DND-41 (cell line): Measurements from ENCODE around the gene PLPPR2.

Experiments used
- ATAC-seq: fragments of 200-7000 bp; cut with Tn5 transposase; 3 replicates; pipeline ENCODE4 v1.9.1; 2021; ENCODE audit warnings: low read depth; ENCODE audit not compliant: insufficient read depth
- DNase-seq: peaks from one replicate; pipeline ENCODE4 v3.0.0-alpha.2; 2020
- H2AFZ ChIP-seq: 2 replicates; pipeline ENCODE4 v1.6.0; 2012; ENCODE audit warnings: low read depth, low read length
- H3K27ac ChIP-seq: 2 replicates; pipeline ENCODE4 v1.5.1; 2012; ENCODE audit warnings: low read length, inconsistent platforms
- H3K27me3 ChIP-seq: fragments of 200-600 bp; sonication (generic); 2 replicates; pipeline ENCODE4 v1.6.0; 2012; ENCODE audit warnings: low read length, mild to moderate bottlenecking, inconsistent platforms; ENCODE audit not compliant: insufficient read depth, poor library complexity
- H3K36me3 ChIP-seq: 2 replicates; pipeline ENCODE4 v1.5.1; 2012; ENCODE audit warnings: low read length, inconsistent platforms; ENCODE audit not compliant: insufficient read depth
- H3K4me1 ChIP-seq: 2 replicates; pipeline ENCODE4 v1.5.1; 2012; ENCODE audit warnings: mild to moderate bottlenecking, low read length; ENCODE audit not compliant: insufficient read depth
- H3K4me2 ChIP-seq: 2 replicates; pipeline ENCODE4 v1.6.0; 2012; ENCODE audit warnings: mild to moderate bottlenecking, moderate library complexity, low read length, inconsistent platforms; ENCODE audit not compliant: insufficient read depth
- H3K4me3 ChIP-seq, 2 experiments: fragments of 200-600 bp in 1 of 2; shearing (Covaris generic) in 1 of 2; 2 replicates each; pipeline ENCODE4 v1.5.1; 2012 to 2016; ENCODE audit warnings: inconsistent platforms in 2 of 2, low read length in 2 of 2, mild to moderate bottlenecking in 2 of 2, low read depth in 1 of 2, moderate library complexity in 1 of 2
- H3K79me2 ChIP-seq: 2 replicates; pipeline ENCODE4 v1.6.0; 2012; ENCODE audit warnings: low read length, inconsistent platforms; ENCODE audit not compliant: insufficient read depth
- H3K9ac ChIP-seq: 2 replicates; pipeline ENCODE4 v1.6.0; 2012; ENCODE audit warnings: low read depth, mild to moderate bottlenecking, inconsistent platforms, low read length, moderate library complexity
- H3K9me3 ChIP-seq: 2 replicates; pipeline ENCODE4 v1.5.1; 2012; ENCODE audit warnings: low read length, moderate library complexity, mild to moderate bottlenecking, inconsistent platforms; ENCODE audit not compliant: insufficient read depth, severe bottlenecking
- H4K20me1 ChIP-seq: 2 replicates; pipeline ENCODE4 v1.6.0; 2012; ENCODE audit warnings: low read length; ENCODE audit not compliant: insufficient read depth
- EZH2 ChIP-seq: IDR thresholded peaks from 3 replicates; pipeline ENCODE4 v1.6.1; 2012; ENCODE audit warnings: borderline replicate concordance, low read depth, mild to moderate bottlenecking, moderate library complexity, low read length, inconsistent platforms; ENCODE audit not compliant: severe bottlenecking
- TF ChIP-seq, protein P1 (sequence below): IDR thresholded peaks from 2 replicates; pipeline ENCODE4 v1.5.1; 2012; ENCODE audit warnings: borderline replicate concordance, low read length, moderate library complexity, mild to moderate bottlenecking; ENCODE audit not compliant: poor library complexity, severe bottlenecking; ENCODE audit errors: extremely low read depth

PLPPR2 gene

DNA sequence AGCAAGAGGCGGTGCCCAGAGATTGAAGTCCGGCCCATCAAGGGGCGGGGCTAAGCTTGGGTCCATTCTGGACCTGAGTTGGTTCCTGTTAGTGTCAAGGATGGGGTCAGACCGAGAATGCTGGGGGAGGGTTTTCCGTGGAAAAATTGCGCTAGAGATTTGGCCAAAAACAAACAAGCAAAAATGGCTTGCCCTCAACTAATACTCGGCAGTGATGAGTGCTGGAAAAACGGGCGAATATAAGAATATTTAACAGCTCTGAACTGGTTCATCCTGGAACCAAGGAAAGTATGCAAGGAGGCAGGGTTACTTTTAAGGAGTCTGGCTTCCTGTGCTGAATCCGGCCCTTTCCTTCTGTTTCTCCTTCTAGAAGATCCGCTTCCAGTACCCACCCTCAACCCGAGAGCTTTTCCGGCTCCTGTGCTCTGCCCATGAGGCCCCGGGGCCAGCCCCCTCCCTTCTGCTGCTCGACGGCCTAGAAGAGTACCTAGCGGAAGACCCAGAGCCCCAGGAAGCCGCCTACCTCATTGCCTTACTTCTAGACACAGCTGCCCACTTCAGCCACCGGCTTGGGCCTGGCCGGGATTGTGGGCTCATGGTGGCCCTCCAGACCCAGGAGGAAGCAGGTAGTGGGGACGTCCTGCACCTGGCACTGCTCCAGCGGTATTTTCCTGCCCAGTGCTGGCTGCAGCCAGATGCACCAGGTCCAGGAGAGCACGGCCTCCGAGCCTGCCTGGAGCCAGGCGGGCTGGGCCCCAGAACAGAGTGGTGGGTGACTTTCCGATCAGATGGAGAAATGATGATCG is 20.1 kb downstream of the PLPPR2 start:
- Histone ChIP-seq H3K27me3 (no peaks in the 10 kb centered on the region), H3K27ac (peak overlapping the region; percentile 94), H3K36me3 (peaks cover 19% of the 10 kb centered on the region), H3K9ac (peak overlapping the region; percentile 78), H3K79me2 (peaks cover 26% of the 10 kb centered on the region), H3K4me2 (peak overlapping the region; percentile 97), H4K20me1 (no peaks in the 10 kb centered on the region), H2AFZ (peak overlapping the region; percentile 64), H3K4me1 (peaks cover 55% of the 10 kb centered on the region), H3K4me3 (peak overlapping the region; percentile 25 to 73), H3K9me3 (no peaks in the 10 kb centered on the region)
- ATAC-seq (peak; percentile 62), DNase-seq (peak; percentile 91)
- TF ChIP-seq EZH2: no peak
- TF ChIP-seq, protein P1, sequence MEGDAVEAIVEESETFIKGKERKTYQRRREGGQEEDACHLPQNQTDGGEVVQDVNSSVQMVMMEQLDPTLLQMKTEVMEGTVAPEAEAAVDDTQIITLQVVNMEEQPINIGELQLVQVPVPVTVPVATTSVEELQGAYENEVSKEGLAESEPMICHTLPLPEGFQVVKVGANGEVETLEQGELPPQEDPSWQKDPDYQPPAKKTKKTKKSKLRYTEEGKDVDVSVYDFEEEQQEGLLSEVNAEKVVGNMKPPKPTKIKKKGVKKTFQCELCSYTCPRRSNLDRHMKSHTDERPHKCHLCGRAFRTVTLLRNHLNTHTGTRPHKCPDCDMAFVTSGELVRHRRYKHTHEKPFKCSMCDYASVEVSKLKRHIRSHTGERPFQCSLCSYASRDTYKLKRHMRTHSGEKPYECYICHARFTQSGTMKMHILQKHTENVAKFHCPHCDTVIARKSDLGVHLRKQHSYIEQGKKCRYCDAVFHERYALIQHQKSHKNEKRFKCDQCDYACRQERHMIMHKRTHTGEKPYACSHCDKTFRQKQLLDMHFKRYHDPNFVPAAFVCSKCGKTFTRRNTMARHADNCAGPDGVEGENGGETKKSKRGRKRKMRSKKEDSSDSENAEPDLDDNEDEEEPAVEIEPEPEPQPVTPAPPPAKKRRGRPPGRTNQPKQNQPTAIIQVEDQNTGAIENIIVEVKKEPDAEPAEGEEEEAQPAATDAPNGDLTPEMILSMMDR: no peak

DNA sequence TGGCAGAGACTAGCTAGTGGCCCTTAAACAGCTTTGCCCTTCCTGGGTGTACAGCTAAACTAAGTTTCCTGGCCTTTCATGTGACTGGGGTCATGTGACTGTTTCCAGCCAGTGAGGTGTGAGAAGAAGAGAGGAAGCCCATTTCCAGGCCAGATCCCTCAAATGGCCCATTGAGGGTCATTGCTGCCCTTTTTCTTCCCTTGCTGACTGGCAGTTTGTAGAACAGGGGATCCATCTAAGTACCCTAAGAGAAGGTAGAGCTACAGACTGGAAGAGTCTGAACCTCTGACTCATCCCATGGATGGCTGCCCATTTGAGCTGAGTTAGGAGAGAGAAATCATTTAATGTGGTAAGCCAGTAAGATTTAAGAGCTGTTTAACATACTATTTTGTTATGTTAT is 22.0 kb downstream of the PLPPR2 start:
- H4K20me1 ChIP-seq: no peaks in the 10 kb centered on the region
- H2AFZ ChIP-seq: peak overlapping the region; percentile 36
- H3K9ac ChIP-seq: 0 out of 2 replicates have a peak overlapping the region, but pooled peaks have one; percentile 18
- peak overlapping the region; percentile 65 for H3K27ac ChIP-seq
- no peak overlapping the region for H3K4me3 ChIP-seq
- H3K4me1 ChIP-seq: peaks cover 68% of the 10 kb centered on the region
- no peaks in the 10 kb centered on the region for H3K9me3 ChIP-seq
- ATAC-seq (no peak), DNase-seq (peak; percentile 39)
- no peak for TF ChIP-seq EZH2
- TF ChIP-seq, protein P1: no peak
- no peaks in the 10 kb centered on the region for H3K27me3 ChIP-seq
- H3K4me2 ChIP-seq: peak overlapping the region; percentile 97
- H3K79me2 ChIP-seq: peaks cover 30% of the 10 kb centered on the region
- peaks cover 19% of the 10 kb centered on the region for H3K36me3 ChIP-seq

DNA sequence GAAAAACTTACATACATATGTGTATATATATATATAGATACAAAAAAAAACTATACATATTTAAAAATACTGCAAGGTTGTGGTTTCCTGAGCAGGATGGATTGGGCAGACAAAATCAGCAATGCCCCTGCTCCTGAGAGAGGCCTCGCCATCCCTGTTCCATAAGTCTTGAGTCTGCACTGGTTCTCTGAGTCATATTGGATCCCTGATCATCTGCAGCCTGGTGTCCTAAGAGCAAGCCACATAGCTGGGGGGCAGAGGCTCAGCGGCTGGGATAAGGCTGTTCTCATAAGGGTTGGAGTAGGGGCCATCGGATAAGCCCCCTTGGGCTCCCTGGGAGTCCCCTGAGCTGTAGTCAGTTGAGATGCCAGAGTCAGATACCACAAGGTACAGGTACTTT is 22.5 kb downstream of the PLPPR2 start:
- Histone ChIP-seq H3K4me2 (peak overlapping the region; percentile 97; the same call in 1 of the 2 replicates), H2AFZ (no peak overlapping the region), H3K4me3 (no peak overlapping the region), H3K9ac (no peak overlapping the region), H3K27me3 (no peaks in the 10 kb centered on the region), H3K27ac (no peak overlapping the region), H4K20me1 (no peaks in the 10 kb centered on the region), H3K36me3 (peaks cover 19% of the 10 kb centered on the region), H3K9me3 (no peaks in the 10 kb centered on the region), H3K79me2 (peaks cover 30% of the 10 kb centered on the region), H3K4me1 (peaks cover 68% of the 10 kb centered on the region)
- no peak for ATAC-seq
- DNase-seq: no peak
- TF ChIP-seq, protein P1: no peak
- TF ChIP-seq EZH2: no peak
